HK-2 (cell line): Measurements from ENCODE around the gene MOB2.

Experiments
- DNase-seq: peaks from one replicate; pipeline ENCODE4 v3.0.0-alpha.2; 2018; ENCODE audit not compliant: unreplicated experiment

Gene MOB2

GRCh38 chr11:1486054-1486825 is at the start of gene MOB2:
MOB2 (minus strand) TSS chr11:1486779; CDS start chr11:1486556, 223 bp downstream.
- DNase-seq = peak; percentile 28

DNA sequence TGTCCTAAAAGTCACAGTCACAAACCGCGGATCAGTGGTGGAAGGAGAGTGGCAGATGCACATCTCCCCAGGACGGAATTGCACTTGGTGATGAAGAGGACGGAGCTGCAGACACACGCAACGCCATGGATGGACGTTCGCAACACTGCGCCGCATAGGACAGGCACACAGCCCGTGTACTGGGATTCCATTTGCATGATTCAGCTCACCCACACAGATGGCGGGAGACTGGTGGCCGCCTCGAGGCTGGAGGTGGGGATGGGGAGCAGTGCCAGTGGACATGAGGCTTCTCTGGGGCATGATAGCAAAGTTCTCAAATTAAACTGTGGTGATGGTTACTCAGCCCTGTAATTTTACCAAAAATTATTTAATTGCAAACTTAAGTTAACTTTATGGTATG is 48.1 kb upstream of the MOB2 start:
- no peak for DNase-seq

GRCh38 chr11:1534171-1534570 is 47.6 kb upstream of the MOB2 start:
- no peak for DNase-seq

GRCh38 chr11:1533342-1533725 is 46.8 kb upstream of the MOB2 start:
- no peak for DNase-seq

- no peak for DNase-seq
These were observed 46.2 kb upstream of the MOB2 start for GRCh38 chr11:1532606-1533341.

- no peak for DNase-seq
These were observed 45.5 kb upstream of the MOB2 start for GRCh38 chr11:1532014-1532586.

DNA sequence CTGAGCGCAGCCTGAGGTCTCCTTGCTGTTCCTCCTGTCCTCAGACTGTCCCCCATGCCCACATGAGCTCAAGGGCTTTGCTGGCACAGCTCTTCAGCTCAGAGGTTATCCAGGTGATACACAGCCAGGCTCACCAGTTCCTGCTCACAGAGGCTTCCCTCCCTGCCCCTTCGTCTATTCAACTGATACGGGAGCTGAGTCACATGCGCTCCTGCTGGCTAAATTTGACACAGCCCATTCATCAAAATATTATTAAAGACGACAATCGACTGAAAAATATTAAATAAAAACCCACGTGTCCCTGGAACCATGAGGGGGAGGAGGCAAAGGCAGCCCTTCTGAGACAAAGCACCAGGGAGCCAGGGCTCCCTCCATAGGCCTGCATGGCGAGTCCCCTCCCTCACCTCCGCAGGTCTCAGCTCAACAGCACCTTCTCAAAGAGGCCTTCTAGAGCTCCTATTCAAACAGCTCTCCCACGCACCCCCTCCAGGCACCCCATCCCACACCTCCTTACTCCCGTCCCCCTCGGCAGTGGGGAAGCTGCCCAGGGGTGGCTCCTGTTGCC is 45.0 kb upstream of the MOB2 start:
- no peak for DNase-seq

- DNase-seq = no peak
These were observed 44.3 kb upstream of the MOB2 start for GRCh38 chr11:1530686-1531448.

GRCh38 chr11:1529774-1530173 is 43.2 kb upstream of the MOB2 start:
- no peak for DNase-seq

GRCh38 chr11:1529286-1529685 is 42.7 kb upstream of the MOB2 start:
- no peak for DNase-seq

GRCh38 chr11:1528710-1529109 is 42.1 kb upstream of the MOB2 start:
- no peak for DNase-seq

- DNase-seq = no peak
These were observed 40.2 kb upstream of the MOB2 start for GRCh38 chr11:1526785-1527184.

DNA sequence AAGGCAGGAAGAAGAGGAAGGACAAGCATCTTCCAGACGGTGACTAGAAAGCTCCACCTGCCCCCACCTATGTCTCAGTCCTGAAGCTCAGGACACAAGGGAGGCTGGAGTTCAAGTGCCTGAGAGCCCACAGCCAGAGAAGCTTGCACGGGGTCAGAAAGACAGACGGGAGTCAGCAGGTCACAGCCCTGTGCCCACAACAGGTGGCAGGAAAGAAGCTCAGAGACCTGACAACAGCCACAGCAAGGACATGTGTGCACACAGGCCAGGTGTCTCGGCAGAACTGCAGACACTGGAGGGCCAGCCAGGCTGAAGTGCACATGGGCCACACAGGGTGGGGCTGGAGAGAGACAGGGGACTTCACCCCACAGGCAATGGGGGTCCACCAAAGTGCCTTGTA is 37.2 kb upstream of the MOB2 start:
- DNase-seq = no peak

DNA sequence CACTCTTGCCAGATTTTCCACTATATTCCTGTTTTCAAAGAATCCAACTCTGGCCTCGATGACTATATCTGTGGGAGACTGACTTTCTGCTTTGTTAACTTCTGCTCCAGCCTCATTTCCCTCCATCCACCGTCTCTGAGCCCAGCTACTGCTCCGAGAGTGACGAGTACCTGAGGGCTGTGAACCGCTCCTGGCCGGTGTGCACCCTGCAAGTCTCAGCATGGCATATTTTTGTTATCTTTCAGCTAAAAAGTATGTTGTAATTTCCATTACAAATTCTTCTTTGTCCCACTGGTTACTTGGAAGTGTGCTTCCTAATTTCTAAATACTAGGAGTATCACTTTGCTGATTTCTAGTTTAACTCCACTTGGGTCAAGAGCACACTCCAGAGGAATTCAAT is 36.5 kb upstream of the MOB2 start:
- DNase-seq = no peak

DNA sequence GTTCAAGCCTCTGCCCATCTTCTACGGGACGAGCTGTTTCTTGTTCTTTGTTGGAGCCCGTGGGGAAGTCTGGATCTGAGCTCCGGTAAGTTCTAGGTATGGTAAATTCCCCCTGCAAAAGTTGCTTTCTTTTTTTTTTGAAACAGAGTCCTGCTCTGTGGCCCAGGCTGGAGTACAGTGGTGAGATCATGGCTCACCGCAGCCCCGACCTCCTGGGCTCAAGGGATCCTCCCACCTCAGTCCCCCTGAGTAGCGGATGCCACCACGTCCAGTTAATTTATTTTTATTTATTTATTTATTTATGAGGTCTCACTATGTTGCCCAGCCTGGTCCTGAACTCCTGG is 35.5 kb upstream of the MOB2 start:
- DNase-seq = no peak

GRCh38 chr11:1521382-1522080 is 35.0 kb upstream of the MOB2 start:
- no peak for DNase-seq

- DNase-seq = no peak
These were observed 34.2 kb upstream of the MOB2 start for GRCh38 chr11:1520663-1521267.

- DNase-seq = no peak
These were observed 33.7 kb upstream of the MOB2 start for GRCh38 chr11:1520209-1520662.

- no peak for DNase-seq
These were observed 32.7 kb upstream of the MOB2 start for GRCh38 chr11:1519028-1520010.

GRCh38 chr11:1518301-1518700 is 31.7 kb upstream of the MOB2 start:
- no peak for DNase-seq
